ENCODE measurements around the gene PDIA4.

- no peak for TF ChIP-seq POLR2A (IDR thresholded peaks at IDR 0.05)
- TF ChIP-seq CTCF (IDR thresholded peaks at IDR 0.05) = no peak
- TF ChIP-seq POLR2AphosphoS5 (IDR thresholded peaks at IDR 0.05; ENCODE audit: insufficient read depth in 1 of 2, low read depth in 1 of 2) = no peak
Observed at GRCh38 chr7:149023662-149024061, 4.6 kb downstream of the PDIA4 start.

Data from vagina (tissue), 2 donors.